Activated CD8-positive, alpha-beta memory T cell treated with anti-CD3 and anti-CD28 coated beads, Interleukin-2, amount 10 ng/mL, durations not matched to agents 7 days and 5 days (primary cell): ENCODE measurements around the gene UTP11. TPM values are rescaled to one million over a fixed set of nuclear protein-coding genes. Genes with fewer than 3 reads are reported as not detected.
A peak's percentile ranks its signal among the peaks of the same experiment; 100 is the strongest.
"Not testable (repeated sequence)": the region's sequence is repeated elsewhere in the genome, so short reads cannot be mapped to it uniquely, and the experiment has no call there.

Experiments used
- ATAC-seq: fragments of 150-1000 bp; cut with Tn5 transposase; one replicate; pipeline ENCODE4 v1.10.0; 2021; ENCODE audit warnings: moderate library complexity
- CTCF ChIA-PET: fragments of 350-600 bp; sonication (Branson Sonifier 250); formaldehyde crosslinking; loops from one replicate; lab custom pipeline; 2021; ENCODE audit warnings: antibody characterized with exemption; lab: Charles Lee
- DNase-seq: peaks from one replicate; pipeline ENCODE4 v3.0.0-alpha.2; 2020
- H3K27ac Mint-ChIP-seq: one replicate; pipeline ENCODE4 v1.8.0; 2021; ENCODE audit warnings: mild to moderate bottlenecking, mixed read lengths
- H3K27me3 Mint-ChIP-seq: one replicate; pipeline ENCODE4 v1.8.0; 2021; ENCODE audit warnings: mixed read lengths
- H3K36me3 Mint-ChIP-seq: one replicate; pipeline ENCODE4 v1.8.0; 2021; ENCODE audit warnings: mild to moderate bottlenecking, mixed read lengths
- H3K4me1 Mint-ChIP-seq: one replicate; pipeline ENCODE4 v1.8.0; 2021; ENCODE audit warnings: mixed read lengths
- H3K4me3 Mint-ChIP-seq: one replicate; pipeline ENCODE4 v1.8.0; 2021; ENCODE audit warnings: mild to moderate bottlenecking, moderate library complexity, mixed read lengths
- H3K9me3 Mint-ChIP-seq: one replicate; pipeline ENCODE4 v1.8.0; 2022; ENCODE audit warnings: low read depth, mixed read lengths
- total RNA-seq, 2 experiments: library from RNA; stranded (reverse); gene quantifications; one replicate each; pipeline ENCODE4 v1.2.3, GENCODE V29; 2021

Gene UTP11, protein sequence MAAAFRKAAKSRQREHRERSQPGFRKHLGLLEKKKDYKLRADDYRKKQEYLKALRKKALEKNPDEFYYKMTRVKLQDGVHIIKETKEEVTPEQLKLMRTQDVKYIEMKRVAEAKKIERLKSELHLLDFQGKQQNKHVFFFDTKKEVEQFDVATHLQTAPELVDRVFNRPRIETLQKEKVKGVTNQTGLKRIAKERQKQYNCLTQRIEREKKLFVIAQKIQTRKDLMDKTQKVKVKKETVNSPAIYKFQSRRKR
- 10 to 100 TPM; 32.4 to 49.6 TPM for total RNA-seq

- peak; percentile 96 for DNase-seq
- peaks cover 57% of the 10 kb centered on the region for H3K4me1 Mint-ChIP-seq
- peak within 1 kb of the TSS; percentile 98 for H3K27ac Mint-ChIP-seq
Measured at GRCh38 chr1:38012363-38013226, at the start of gene UTP11. TSS of gene UTP11 (plus strand) at chr1:38012734. CDS start at chr1:38012803, 69 bp downstream.

GRCh38 chr1:37964106-37964505 is 48.4 kb upstream of the UTP11 start:
- DNase-seq, H3K4me3 Mint-ChIP-seq, CTCF ChIA-PET, ATAC-seq, H3K9me3 Mint-ChIP-seq, H3K27me3 Mint-ChIP-seq, H3K27ac Mint-ChIP-seq, H3K4me1 Mint-ChIP-seq: not testable (repeated sequence)
- H3K36me3 Mint-ChIP-seq, result peaks cover 54% of the 10 kb centered on the region

More at GRCh38 chr1:38012363-38013226, at the start of gene UTP11:
- Mint-ChIP-seq H3K4me3 (peak within 1 kb of the TSS; percentile 97), H3K36me3 (peaks cover 11% of the 10 kb centered on the region), H3K27me3 (no peaks in the 10 kb centered on the region), H3K9me3 (no peaks in the 10 kb centered on the region)
- peak; percentile 93 for ATAC-seq
- CTCF ChIA-PET, result interaction anchor here (0.5 to 9.7 kb wide), 8 partner anchors 12 to 1841 kb away, joined by 3 to 87 read pairs (median 4); partner anchors contain the start of genes GJA9, MTF1 and SF3A3

DNA sequence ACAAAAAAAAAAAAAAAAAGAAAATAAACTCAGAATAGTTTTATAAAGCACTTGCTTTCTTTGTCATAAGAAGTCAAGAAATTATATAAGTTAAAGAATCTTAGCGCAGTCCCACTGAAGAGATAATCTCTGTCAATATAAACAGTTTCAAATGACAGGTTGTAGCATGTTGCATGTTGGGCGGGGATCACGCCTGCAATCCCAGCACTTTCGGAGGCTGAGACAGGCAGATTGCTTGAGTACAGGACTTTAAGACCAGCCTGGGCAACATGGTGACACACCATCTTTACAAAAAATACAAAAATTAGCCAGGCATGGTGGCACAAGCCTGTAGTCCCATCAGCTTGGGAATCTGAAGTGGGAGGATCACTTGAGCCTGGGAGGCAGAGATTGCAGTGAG is 47.2 kb upstream of the UTP11 start:
- DNase-seq, result no peak
- H3K9me3 Mint-ChIP-seq, result no peaks in the 10 kb centered on the region
- CTCF ChIA-PET, result no interaction called here
- no peak overlapping the region for H3K27ac Mint-ChIP-seq
- H3K4me3 Mint-ChIP-seq, result no peak overlapping the region
- ATAC-seq, result no peak
- H3K4me1 Mint-ChIP-seq, result no peaks in the 10 kb centered on the region
- H3K36me3 Mint-ChIP-seq, result peaks cover 53% of the 10 kb centered on the region
- no peaks in the 10 kb centered on the region for H3K27me3 Mint-ChIP-seq

DNA sequence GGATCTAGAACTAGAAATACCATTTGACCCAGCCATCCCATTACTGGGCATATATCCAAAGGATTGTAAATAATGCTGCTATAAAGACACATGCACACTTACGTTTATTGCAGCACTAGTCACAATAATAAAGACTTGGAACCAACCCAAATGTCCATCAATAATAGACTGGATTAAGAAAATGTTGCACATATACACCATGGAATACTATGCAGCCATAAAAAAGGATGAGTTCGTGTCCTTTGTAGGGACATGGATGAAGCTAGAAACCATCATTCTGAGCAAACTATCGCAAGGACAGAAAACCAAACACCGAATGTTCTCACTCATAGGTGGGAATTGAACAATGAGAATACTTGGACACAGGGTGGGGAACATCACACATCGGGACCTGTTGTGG is 38.9 kb upstream of the UTP11 start:
- CTCF ChIA-PET, DNase-seq, H3K27ac Mint-ChIP-seq, H3K27me3 Mint-ChIP-seq, H3K9me3 Mint-ChIP-seq, H3K4me3 Mint-ChIP-seq, H3K4me1 Mint-ChIP-seq, ATAC-seq: not testable (repeated sequence)
- peaks cover 65% of the 10 kb centered on the region for H3K36me3 Mint-ChIP-seq

DNA sequence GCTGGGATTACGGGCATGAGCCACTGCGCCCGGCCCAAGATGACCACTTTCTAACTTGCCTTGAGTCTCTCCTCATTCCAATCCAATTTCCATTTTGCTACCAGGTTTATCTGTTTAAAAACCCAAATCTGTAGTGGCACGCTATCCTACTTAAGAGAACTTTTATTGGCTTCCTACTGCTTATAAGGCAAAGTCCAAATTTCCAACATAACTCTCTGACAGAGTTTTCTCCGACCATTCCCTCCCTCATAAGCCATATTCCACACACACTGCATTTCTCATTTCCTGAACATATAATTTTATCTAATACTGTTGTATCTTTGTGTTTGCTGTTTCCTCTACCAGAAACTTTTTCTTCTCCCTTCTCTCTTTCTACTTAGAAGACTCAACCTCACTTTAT is 38.0 kb upstream of the UTP11 start:
- no peaks in the 10 kb centered on the region for H3K9me3 Mint-ChIP-seq
- ATAC-seq (no peak), DNase-seq (no peak)
- H3K27me3 Mint-ChIP-seq, result no peaks in the 10 kb centered on the region
- no peak overlapping the region for H3K27ac Mint-ChIP-seq
- H3K4me3 Mint-ChIP-seq, result no peak overlapping the region
- H3K36me3 Mint-ChIP-seq, result peaks cover 64% of the 10 kb centered on the region
- H3K4me1 Mint-ChIP-seq, result peaks cover 4% of the 10 kb centered on the region
- CTCF ChIA-PET, result no interaction called here

DNA sequence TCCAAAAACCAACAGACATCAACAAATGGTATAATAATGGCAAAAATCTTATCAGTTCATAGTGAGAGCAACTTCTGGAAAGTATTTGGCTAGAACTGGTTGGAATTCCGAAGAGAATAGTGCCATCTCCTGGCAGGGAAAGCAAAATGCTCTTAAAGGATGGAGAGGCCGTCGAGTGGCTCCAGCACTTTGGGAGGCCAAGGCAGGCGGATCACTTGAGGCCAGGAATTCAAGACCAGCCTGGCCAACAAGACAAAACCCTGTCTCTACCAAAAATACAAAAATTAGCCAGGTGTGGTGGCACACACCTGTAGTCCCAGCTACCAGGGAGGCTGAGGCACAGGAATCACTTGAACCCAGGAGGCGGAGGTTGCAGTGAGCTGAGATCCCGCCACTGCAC is 37.5 kb upstream of the UTP11 start:
- not testable (repeated sequence) for H3K27ac Mint-ChIP-seq

GRCh38 chr1:37978541-37978940 is 34.0 kb upstream of the UTP11 start:
- no peaks in the 10 kb centered on the region for H3K9me3 Mint-ChIP-seq
- CTCF ChIA-PET, result interaction anchor here (1.4 kb wide), 1 partner anchor 12 kb away, joined by 5 read pairs; no protein-coding TSS in a partner anchor
- ATAC-seq (no peak), DNase-seq (no peak)
- H3K27ac Mint-ChIP-seq, result no peak overlapping the region
- peaks cover 1% of the 10 kb centered on the region for H3K4me1 Mint-ChIP-seq
- peaks cover 66% of the 10 kb centered on the region for H3K36me3 Mint-ChIP-seq
- no peaks in the 10 kb centered on the region for H3K27me3 Mint-ChIP-seq
- no peak overlapping the region for H3K4me3 Mint-ChIP-seq

More for the DNA sequence above, 37.5 kb upstream of the UTP11 start:
- not testable (repeated sequence) for H3K4me3 Mint-ChIP-seq, H3K27me3 Mint-ChIP-seq, ATAC-seq, H3K9me3 Mint-ChIP-seq, DNase-seq, H3K4me1 Mint-ChIP-seq
- CTCF ChIA-PET, result interaction anchor here (1.1 to 1.2 kb wide), 3 partner anchors 14 to 103 kb away, joined by 3 read pairs; partner anchors contain the start of gene SF3A3
- peaks cover 69% of the 10 kb centered on the region for H3K36me3 Mint-ChIP-seq

- peaks cover 11% of the 10 kb centered on the region for H3K4me1 Mint-ChIP-seq
- no peaks in the 10 kb centered on the region for H3K27me3 Mint-ChIP-seq
- no peak overlapping the region for H3K4me3 Mint-ChIP-seq
- H3K27ac Mint-ChIP-seq, result no peak overlapping the region
- CTCF ChIA-PET, result no interaction called here
- H3K9me3 Mint-ChIP-seq, result no peaks in the 10 kb centered on the region
- peaks cover 61% of the 10 kb centered on the region for H3K36me3 Mint-ChIP-seq
- ATAC-seq, result no peak
- no peak for DNase-seq
Measured at GRCh38 chr1:37983546-37983945, 29.0 kb upstream of the UTP11 start.

DNA sequence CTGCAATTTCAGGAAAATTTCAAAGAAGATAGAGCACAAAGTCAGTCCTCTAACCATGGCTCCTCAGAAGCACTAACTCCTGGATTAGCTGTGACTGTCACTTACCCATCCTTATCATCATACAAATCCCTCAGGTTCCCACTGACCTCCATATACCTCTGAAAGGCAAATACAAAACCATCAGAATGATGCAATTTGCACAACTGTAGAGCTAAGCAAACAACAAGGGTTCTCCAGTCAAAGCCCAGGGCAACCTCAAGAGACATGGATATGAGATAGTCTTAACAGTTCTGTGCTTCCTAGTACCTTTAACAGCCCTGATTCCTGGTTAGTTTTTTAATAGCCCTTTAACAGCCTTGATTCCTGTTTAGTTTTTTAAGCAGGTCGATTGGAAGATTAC is 24.9 kb upstream of the UTP11 start:
- ATAC-seq (no peak), DNase-seq (no peak)
- Mint-ChIP-seq H3K9me3 (no peaks in the 10 kb centered on the region), H3K4me1 (peaks cover 19% of the 10 kb centered on the region), H3K4me3 (no peak overlapping the region), H3K27me3 (no peaks in the 10 kb centered on the region), H3K36me3 (peaks cover 30% of the 10 kb centered on the region), H3K27ac (no peak overlapping the region)
- CTCF ChIA-PET, result no interaction called here

- Mint-ChIP-seq H3K27me3 (no peaks in the 10 kb centered on the region), H3K4me3 (peak overlapping the region; percentile 86), H3K9me3 (no peaks in the 10 kb centered on the region), H3K27ac (peak overlapping the region; percentile 81), H3K4me1 (peaks cover 22% of the 10 kb centered on the region), H3K36me3 (peaks cover 23% of the 10 kb centered on the region)
- peak; percentile 55 for ATAC-seq
- DNase-seq, result peak; percentile 67
- CTCF ChIA-PET, result interaction anchor here (0.9 to 8.3 kb wide), 15 partner anchors 10 to 298 kb away, joined by 3 to 87 read pairs (median 4); partner anchors contain the start of genes CDCA8, MTF1, UTP11 and YRDC
Measured at GRCh38 chr1:37989361-37989930, 23.1 kb upstream of the UTP11 start.

- Mint-ChIP-seq H3K27ac (peak overlapping the region; percentile 84), H3K9me3 (no peaks in the 10 kb centered on the region), H3K4me3 (peak overlapping the region; percentile 55), H3K4me1 (peaks cover 32% of the 10 kb centered on the region), H3K36me3 (peaks cover 8% of the 10 kb centered on the region), H3K27me3 (no peaks in the 10 kb centered on the region)
- no peak for DNase-seq
- no peak for ATAC-seq
- CTCF ChIA-PET, result interaction anchor here (1.1 to 8.3 kb wide), 5 partner anchors 8 to 106 kb away, joined by 3 to 87 read pairs (median 4); partner anchors contain the start of gene UTP11
Measured at GRCh38 chr1:37994886-37995566, 17.5 kb upstream of the UTP11 start.

DNA sequence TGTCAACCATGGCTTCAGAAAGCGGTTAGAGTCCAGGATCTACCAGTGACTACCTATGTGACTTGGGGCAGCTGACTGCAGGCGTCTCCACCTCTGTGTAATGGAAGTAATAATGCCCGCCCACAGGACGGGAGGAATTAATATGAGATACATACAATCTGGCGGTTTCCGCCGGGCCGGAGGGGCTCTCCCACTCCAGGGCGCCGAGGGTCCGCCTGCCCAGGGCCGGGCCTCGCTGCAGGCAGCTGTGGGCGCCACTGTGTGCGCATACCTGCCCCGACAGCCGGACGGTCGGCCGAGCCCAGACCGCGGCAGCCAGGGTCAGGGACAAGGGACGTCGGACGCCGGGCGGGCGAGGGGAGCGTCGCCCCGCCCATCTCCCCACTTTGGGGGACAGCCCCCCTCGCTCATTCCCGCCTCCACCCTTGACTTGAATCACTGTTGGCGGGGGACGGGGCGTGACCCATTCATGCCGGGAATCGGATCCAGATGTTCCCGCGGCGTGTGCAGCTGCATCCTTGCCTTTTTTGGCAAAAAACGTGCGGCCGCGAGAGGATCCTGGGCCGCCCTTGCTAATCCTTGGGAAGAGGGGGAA is 16.7 kb upstream of the UTP11 start:
- peak overlapping the region; percentile 54 for H3K27ac Mint-ChIP-seq
- peak; percentile 62 for ATAC-seq
- peak overlapping the region; percentile 55 for H3K4me3 Mint-ChIP-seq
- CTCF ChIA-PET, result interaction anchor here (0.6 to 8.3 kb wide), 2 partner anchors 16 to 78 kb away, joined by 4 to 87 read pairs; partner anchors contain the start of gene UTP11
- no peak for DNase-seq
- peaks cover 34% of the 10 kb centered on the region for H3K4me1 Mint-ChIP-seq
- H3K27me3 Mint-ChIP-seq, result no peaks in the 10 kb centered on the region
- H3K9me3 Mint-ChIP-seq, result no peaks in the 10 kb centered on the region
- H3K36me3 Mint-ChIP-seq, result peaks cover 7% of the 10 kb centered on the region
